Measurements from ENCODE around the gene IMPACT. TPM values are rescaled to one million over a fixed set of nuclear protein-coding genes. Genes with fewer than 3 reads are reported as not detected.

IMPACT gene
- total RNA-seq, 1 donor from 2014 or later: 11.6 TPM

- H3K4me1 Mint-ChIP-seq (ENCODE audit: low read depth, unreplicated experiment): no peaks in the 10 kb centered on the region
- no peak for DNase-seq
- no peak for TF ChIP-seq CTCF (IDR thresholded peaks at IDR 0.05; ENCODE audit: partially characterized antibody, unreplicated experiment)
- no peaks in the 10 kb centered on the region for H3K36me3 Mint-ChIP-seq (ENCODE audit: unreplicated experiment)
- H3K27ac Mint-ChIP-seq (ENCODE audit: unreplicated experiment): no peak overlapping the region
- no peaks in the 10 kb centered on the region for H3K9me3 Mint-ChIP-seq (ENCODE audit: unreplicated experiment)
- H3K27me3 Mint-ChIP-seq (ENCODE audit: unreplicated experiment): no peaks in the 10 kb centered on the region
- H3K4me3 Mint-ChIP-seq (ENCODE audit: unreplicated experiment): no peak overlapping the region
Observed at GRCh38 chr18:24388957-24389356, 37.5 kb upstream of the IMPACT start.

GRCh38 chr18:24395049-24395795 lies 31.2 kb upstream of the IMPACT start:
- Mint-ChIP-seq H3K4me1 (ENCODE audit: low read depth, unreplicated experiment) (peaks cover 4% of the 10 kb centered on the region), H3K4me3 (ENCODE audit: unreplicated experiment) (no peak overlapping the region), H3K9me3 (ENCODE audit: unreplicated experiment) (peaks cover 2% of the 10 kb centered on the region), H3K36me3 (ENCODE audit: unreplicated experiment) (no peaks in the 10 kb centered on the region), H3K27me3 (ENCODE audit: unreplicated experiment) (no peaks in the 10 kb centered on the region), H3K27ac (ENCODE audit: unreplicated experiment) (no peak overlapping the region)
- DNase-seq: no peak
- TF ChIP-seq CTCF (IDR thresholded peaks at IDR 0.05; ENCODE audit: partially characterized antibody, unreplicated experiment): no peak

GRCh38 chr18:24396082-24396633 lies 30.3 kb upstream of the IMPACT start:
- Mint-ChIP-seq H3K9me3 (ENCODE audit: unreplicated experiment) (peaks cover 2% of the 10 kb centered on the region), H3K27me3 (ENCODE audit: unreplicated experiment) (no peaks in the 10 kb centered on the region), H3K36me3 (ENCODE audit: unreplicated experiment) (no peaks in the 10 kb centered on the region), H3K4me3 (ENCODE audit: unreplicated experiment) (no peak overlapping the region), H3K4me1 (ENCODE audit: low read depth, unreplicated experiment) (peaks cover 4% of the 10 kb centered on the region), H3K27ac (ENCODE audit: unreplicated experiment) (no peak overlapping the region)
- TF ChIP-seq CTCF (IDR thresholded peaks at IDR 0.05; ENCODE audit: partially characterized antibody, unreplicated experiment): no peak
- no peak for DNase-seq

- H3K36me3 Mint-ChIP-seq (ENCODE audit: unreplicated experiment): no peaks in the 10 kb centered on the region
- peaks cover 4% of the 10 kb centered on the region for H3K4me1 Mint-ChIP-seq (ENCODE audit: low read depth, unreplicated experiment)
- no peak for DNase-seq
- TF ChIP-seq CTCF (IDR thresholded peaks at IDR 0.05; ENCODE audit: partially characterized antibody, unreplicated experiment): no peak
- H3K27me3 Mint-ChIP-seq (ENCODE audit: unreplicated experiment): no peaks in the 10 kb centered on the region
- peaks cover 2% of the 10 kb centered on the region for H3K9me3 Mint-ChIP-seq (ENCODE audit: unreplicated experiment)
- H3K27ac Mint-ChIP-seq (ENCODE audit: unreplicated experiment): peak overlapping the region; percentile 82
- H3K4me3 Mint-ChIP-seq (ENCODE audit: unreplicated experiment): peak overlapping the region; percentile 93
Observed at GRCh38 chr18:24397131-24397693, 29.3 kb upstream of the IMPACT start.

All from glutamatergic neuron (in vitro differentiated cells).